GM21529 (cell line): ENCODE data around the gene DNM3.

Experiments used
- ATAC-seq: cut with Tn5 transposase; IDR thresholded peaks from one replicate; pipeline ENCODE4 v1.9.1; 2021; ENCODE audit not compliant: unreplicated experiment

Gene DNM3

GRCh38 chr1:171916315-171916771 lies 75.0 kb downstream of the DNM3 start:
- ATAC-seq = no peak

DNA sequence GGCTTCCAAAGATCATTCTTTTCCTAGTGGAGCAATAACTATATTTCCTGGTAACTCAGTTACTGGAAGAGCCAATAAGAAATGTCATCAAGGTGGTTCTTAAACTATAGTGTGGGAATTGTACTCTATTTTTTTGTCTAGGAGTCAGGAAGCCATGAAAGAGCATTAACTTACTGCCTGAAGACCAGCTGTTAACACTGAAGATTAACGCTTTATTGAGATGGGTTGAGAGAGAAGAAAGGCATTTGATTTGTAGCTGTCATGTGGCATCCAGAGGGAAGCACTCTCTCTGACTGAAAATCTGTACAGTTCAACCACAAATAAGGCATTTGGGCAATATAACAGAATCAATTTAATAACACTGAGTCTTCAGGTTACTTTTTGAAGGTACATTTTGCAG lies 76.0 kb downstream of the DNM3 start:
- ATAC-seq = no peak

DNA sequence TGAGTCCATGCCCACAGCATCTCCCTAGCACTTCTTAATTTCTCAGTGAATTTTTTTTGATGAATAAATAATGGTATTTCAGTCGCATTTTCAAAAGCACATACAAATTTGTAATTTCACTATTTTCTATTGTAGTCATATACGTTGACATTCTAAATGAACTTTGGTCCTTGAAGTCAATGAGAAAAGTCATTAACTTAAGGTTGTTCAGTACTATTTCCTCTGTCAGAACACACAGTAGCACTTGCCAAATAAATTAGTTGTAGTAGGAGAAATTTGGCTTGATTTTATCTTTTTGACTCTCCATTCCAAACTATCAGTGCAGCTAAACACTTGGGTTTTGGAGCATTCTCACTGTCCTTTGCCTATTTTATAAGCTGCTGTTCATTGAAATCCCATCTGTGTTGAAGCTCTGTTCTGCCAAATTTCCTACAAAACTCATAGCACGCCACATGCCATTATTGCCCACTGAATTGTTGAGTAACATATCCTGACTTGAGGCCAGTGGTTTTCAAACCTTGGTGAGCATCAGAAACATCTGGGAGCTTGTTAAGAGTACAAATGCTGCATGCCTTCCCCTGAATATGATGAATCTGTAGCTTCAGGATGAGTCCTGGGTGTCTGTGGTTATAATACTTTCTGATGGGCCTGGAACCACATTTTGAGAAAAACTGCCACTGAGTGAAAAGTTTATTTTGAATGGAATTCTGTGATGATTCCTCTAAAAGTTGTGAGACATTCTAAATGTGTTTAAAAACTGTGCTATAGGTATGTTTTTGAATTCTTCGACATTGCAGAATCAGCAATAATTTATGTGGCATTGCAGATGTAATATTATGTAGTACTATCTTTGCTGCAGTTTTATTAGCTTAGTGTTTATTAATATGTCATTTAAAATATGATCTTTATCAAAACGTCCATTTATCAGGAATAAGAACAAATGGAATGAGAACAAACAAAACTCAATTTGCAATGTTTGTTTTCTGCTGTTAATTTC lies 78.9 kb downstream of the DNM3 start:
- no peak for ATAC-seq

DNA sequence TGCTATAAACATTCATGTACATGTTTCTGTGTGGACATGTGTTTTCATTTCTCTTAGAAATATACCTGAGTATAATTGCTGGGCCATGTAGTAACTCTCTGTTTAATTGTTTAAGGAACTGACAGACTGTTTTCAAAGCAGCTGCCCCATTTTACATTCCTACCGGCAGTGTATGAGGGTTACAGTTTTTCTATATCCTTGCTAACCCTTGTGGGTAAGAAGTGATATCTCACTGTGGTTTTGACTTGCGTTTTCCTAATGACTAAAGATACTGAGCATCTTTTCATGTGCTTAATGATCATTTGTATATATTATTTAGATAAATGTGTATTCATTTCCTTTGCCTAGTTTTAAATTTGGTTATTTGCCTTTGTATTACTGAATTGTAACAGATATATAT lies 81.7 kb downstream of the DNM3 start:
- no peak for ATAC-seq

- ATAC-seq = no peak
These were observed 87.8 kb downstream of the DNM3 start for GRCh38 chr1:171929121-171929520.

DNA sequence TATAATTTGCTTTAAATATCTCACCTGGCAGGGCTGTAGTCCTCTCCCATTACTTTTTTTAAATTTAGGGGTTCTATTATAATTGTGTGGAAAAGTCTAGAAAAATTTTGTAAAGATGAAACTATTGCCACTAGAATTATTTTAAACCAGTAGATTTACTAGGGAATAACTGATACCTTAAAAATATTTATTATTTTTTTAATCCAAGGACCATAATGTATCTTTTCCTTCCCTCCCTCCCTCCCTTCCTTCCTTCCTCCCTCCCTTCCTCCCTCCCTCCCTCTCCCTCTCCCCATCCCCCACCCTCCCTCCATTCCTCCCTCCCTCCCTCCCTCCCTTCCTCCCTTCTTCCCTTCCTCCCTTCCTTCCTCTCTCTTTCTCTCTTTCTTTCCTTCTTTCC lies 90.5 kb downstream of the DNM3 start:
- no peak for ATAC-seq

GRCh38 chr1:171934664-171935063 lies 93.4 kb downstream of the DNM3 start:
- ATAC-seq = no peak

- ATAC-seq = no peak
These were observed 93.8 kb downstream of the DNM3 start for GRCh38 chr1:171935086-171935485.

DNA sequence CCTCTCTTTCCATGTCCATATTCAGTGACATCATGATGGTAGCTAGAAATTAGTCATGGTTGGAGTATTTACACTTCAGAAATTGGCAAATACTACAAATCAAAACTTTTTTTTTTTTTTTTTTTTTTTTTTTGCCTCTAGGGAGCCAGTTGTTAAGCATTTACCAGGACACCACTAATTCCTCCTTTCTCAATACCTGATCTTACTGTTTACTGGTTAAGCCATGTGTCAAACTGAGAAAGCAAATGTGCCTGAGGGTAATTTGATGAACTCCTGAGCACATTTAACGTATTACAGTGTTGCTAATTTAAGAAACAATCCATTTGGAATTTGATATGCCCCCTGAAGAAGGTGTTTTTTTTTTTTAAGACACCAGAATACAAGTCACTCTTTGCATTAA lies 94.4 kb downstream of the DNM3 start:
- ATAC-seq = no peak

GRCh38 chr1:171937938-171938337 lies 96.6 kb downstream of the DNM3 start:
- no peak for ATAC-seq

GRCh38 chr1:171939740-171940139 lies 98.4 kb downstream of the DNM3 start:
- no peak for ATAC-seq

DNA sequence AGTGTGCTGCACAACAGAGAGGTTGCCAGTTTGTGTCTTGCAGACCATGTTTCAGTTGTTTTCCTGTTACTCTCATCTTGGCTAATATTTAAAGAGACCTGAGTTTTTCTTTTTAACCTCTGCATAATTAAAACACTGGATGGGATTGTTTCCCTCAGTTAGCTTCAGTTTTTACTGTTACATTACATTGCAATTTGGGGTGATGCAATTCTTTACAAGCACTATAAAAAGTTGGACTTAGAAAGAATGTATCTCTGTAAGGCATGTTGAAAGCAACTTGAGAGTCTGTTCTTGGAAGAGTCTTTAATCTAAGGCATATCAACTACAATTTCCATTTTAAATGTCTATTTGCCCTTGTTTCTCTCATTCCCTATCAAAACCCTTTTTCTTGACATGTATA lies 99.1 kb downstream of the DNM3 start:
- no peak for ATAC-seq

DNA sequence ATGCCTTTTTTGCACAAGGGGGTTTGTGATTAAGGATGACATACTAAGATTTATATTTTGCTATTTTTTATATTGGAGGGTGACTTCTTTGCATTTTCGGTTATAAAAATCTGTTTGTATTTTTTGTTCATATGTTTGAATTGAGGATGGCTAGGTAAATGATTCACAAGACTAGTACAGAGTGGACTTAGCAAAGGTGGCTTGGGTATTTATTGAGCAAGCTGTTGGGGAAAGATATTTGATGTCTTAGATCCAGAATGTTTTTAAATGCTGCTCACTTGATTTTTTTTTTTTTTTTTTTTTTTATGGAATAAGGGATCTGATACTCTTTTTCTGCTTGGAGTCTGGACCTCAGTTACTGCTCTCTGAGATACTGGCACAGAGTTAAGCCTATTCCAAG lies 100.6 kb downstream of the DNM3 start:
- no peak for ATAC-seq

GRCh38 chr1:171943973-171944561 lies 102.8 kb downstream of the DNM3 start:
- no peak for ATAC-seq

- no peak for ATAC-seq
These were observed 107.2 kb downstream of the DNM3 start for GRCh38 chr1:171948511-171948910.

GRCh38 chr1:171949316-171949715 lies 108.0 kb downstream of the DNM3 start:
- no peak for ATAC-seq

- ATAC-seq = no peak
These were observed 112.5 kb downstream of the DNM3 start for GRCh38 chr1:171953835-171954234.

GRCh38 chr1:171954361-171954760 lies 113.1 kb downstream of the DNM3 start:
- ATAC-seq = no peak

GRCh38 chr1:171961861-171962260 lies 120.6 kb downstream of the DNM3 start:
- no peak for ATAC-seq

DNA sequence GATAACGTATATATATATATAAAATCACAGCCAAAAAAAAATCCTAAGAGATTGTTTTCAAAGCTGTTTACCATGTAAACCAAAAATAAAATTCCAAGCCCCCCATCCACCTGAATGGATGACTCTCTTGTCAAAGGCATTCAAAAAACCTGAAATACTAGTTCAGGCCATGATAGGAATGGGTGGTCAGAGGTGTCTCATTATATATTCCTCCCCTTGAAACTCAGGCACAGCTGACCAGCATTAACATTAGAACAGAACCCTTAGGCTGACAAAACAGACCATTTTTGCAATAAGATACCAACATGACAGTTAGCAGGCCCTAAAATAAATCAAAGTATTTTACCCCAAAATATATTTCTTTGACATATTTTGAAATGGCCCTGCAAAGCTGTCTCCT lies 122.5 kb downstream of the DNM3 start:
- ATAC-seq = no peak

DNA sequence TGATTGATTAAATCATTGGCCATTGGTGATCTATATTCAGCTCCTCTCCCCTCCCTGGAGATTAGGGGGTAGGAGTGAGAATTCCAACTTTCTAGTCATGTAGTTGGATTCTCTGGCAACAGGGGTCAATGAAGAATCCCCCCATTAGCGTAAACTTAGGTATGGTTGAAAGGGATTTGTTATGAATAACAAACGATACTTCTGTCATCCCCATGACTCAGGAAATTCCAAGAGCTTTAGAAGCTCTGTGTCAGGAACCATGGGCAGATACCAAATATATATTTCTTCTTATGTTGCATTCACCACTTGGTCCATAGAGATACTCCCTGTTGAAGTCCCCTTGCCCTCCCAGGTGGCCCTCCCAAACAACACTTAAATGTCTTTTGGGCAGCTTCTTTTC lies 124.5 kb downstream of the DNM3 start:
- ATAC-seq = no peak
